ENCODE results near the gene TBXA2R.
A peak's percentile ranks its signal among the peaks of the same experiment; 100 is the strongest.
"Not testable (repeated sequence)": the region's sequence is repeated elsewhere in the genome, so short reads cannot be mapped to it uniquely, and the experiment has no call there.

Gene TBXA2R

GRCh38 chr19:3586127-3586626 lies 20.5 kb downstream of the TBXA2R start:
- peak; percentile 55 for DNase-seq (ENCODE audit: extremely low spot score)
- no peak for TF ChIP-seq FOXM1 (IDR thresholded peaks at IDR 0.05; ENCODE audit: borderline replicate concordance)
- TF ChIP-seq PKNOX1 (IDR thresholded peaks at IDR 0.05), result no peak
- no peak for TF ChIP-seq FOXA1 (IDR thresholded peaks at IDR 0.05)
- TF ChIP-seq SUZ12 (IDR thresholded peaks at IDR 0.05), result no peak
- no peak for TF ChIP-seq NFRKB (IDR thresholded peaks at IDR 0.05)
- no peak for TF ChIP-seq HDGF (IDR thresholded peaks at IDR 0.05; ENCODE audit: borderline replicate concordance)
- no peak for TF ChIP-seq ARNT (IDR thresholded peaks at IDR 0.05)
- TF ChIP-seq FOXK2 (IDR thresholded peaks at IDR 0.05), result no peak
- no peak for TF ChIP-seq TARDBP (IDR thresholded peaks at IDR 0.05)
- TF ChIP-seq CTBP1 (IDR thresholded peaks at IDR 0.05; ENCODE audit: borderline replicate concordance), result no peak
- no peak for TF ChIP-seq ZNF384 (IDR thresholded peaks at IDR 0.05)
- no peak for TF ChIP-seq SP1 (IDR thresholded peaks at IDR 0.05)
- POLR2A ChIA-PET, result interaction anchor here (1.3 kb wide), 2 partner anchors 12 to 29 kb away, joined by 4 read pairs; no protein-coding TSS in a partner anchor

GRCh38 chr19:3585301-3586126 lies 21.2 kb downstream of the TBXA2R start, which contains the start of gene GIPC3:
GIPC3 (plus strand) TSS chr19:3585478; CDS start chr19:3585598, 120 bp downstream.
- CTCF ChIA-PET, result interaction anchor here (0.9 to 1.4 kb wide), 3 partner anchors 10 to 12 kb away, joined by 4 to 7 read pairs (median 5); no protein-coding TSS in a partner anchor
- POLR2A ChIA-PET, result interaction anchor here (1.3 kb wide), 2 partner anchors 12 to 29 kb away, joined by 4 read pairs; no protein-coding TSS in a partner anchor
- no peak for DNase-seq (ENCODE audit: extremely low spot score)
- TF ChIP-seq PKNOX1 (IDR thresholded peaks at IDR 0.05) (no peak), CTBP1 (IDR thresholded peaks at IDR 0.05; ENCODE audit: borderline replicate concordance) (no peak), BHLHE40 (IDR thresholded peaks at IDR 0.05; ENCODE audit: borderline replicate concordance) (no peak), SUZ12 (IDR thresholded peaks at IDR 0.05) (no peak), NFRKB (IDR thresholded peaks at IDR 0.05) (no peak)

More at GRCh38 chr19:3586127-3586626, 20.5 kb downstream of the TBXA2R start:
- CTCF ChIA-PET, result interaction anchor here (0.9 to 1.4 kb wide), 3 partner anchors 11 to 12 kb away, joined by 4 to 7 read pairs (median 5); no protein-coding TSS in a partner anchor

- POLR2A ChIA-PET, result interaction anchor here (0.7 kb wide), 1 partner anchor 10 kb away, joined by 4 read pairs; no protein-coding TSS in a partner anchor
- DNase-seq (ENCODE audit: extremely low spot score), result not testable (repeated sequence)
- CTCF ChIA-PET, result interaction anchor here (0.6 to 0.9 kb wide), 4 partner anchors 9 to 834 kb away, joined by 3 to 8 read pairs (median 4); no protein-coding TSS in a partner anchor
Observed at GRCh38 chr19:3584036-3584802, 22.5 kb downstream of the TBXA2R start.

GRCh38 chr19:3581792-3582191 lies 24.9 kb downstream of the TBXA2R start:
- CTCF ChIA-PET; POLR2A ChIA-PET; DNase-seq (ENCODE audit: extremely low spot score): not testable (repeated sequence)

- DNase-seq (ENCODE audit: extremely low spot score), result no peak
- ChIA-PET POLR2A (no interaction called here), CTCF (no interaction called here)
- TF ChIP-seq LEF1 (IDR thresholded peaks at IDR 0.05; ENCODE audit: borderline replicate concordance), result no peak
- TF ChIP-seq HDGF (IDR thresholded peaks at IDR 0.05; ENCODE audit: borderline replicate concordance), result no peak
- no peak for TF ChIP-seq TARDBP (IDR thresholded peaks at IDR 0.05)
- TF ChIP-seq ARNT (IDR thresholded peaks at IDR 0.05), result no peak
- TF ChIP-seq ELF4 (IDR thresholded peaks at IDR 0.05), result no peak
- TF ChIP-seq FOXK2 (IDR thresholded peaks at IDR 0.05), result no peak
- TF ChIP-seq FOXM1 (IDR thresholded peaks at IDR 0.05; ENCODE audit: borderline replicate concordance), result no peak
- TF ChIP-seq FOXA1 (IDR thresholded peaks at IDR 0.05), result no peak
- TF ChIP-seq NFRKB (IDR thresholded peaks at IDR 0.05), result no peak
- no peak for TF ChIP-seq SP1 (IDR thresholded peaks at IDR 0.05)
- no peak for TF ChIP-seq ZNF384 (IDR thresholded peaks at IDR 0.05)
- no peak for TF ChIP-seq PKNOX1 (IDR thresholded peaks at IDR 0.05)
- TF ChIP-seq CTBP1 (IDR thresholded peaks at IDR 0.05; ENCODE audit: borderline replicate concordance), result no peak
- no peak for TF ChIP-seq BHLHE40 (IDR thresholded peaks at IDR 0.05; ENCODE audit: borderline replicate concordance)
- TF ChIP-seq L3MBTL2 (conservative IDR thresholded peaks at IDR 0.05), result no peak
- TF ChIP-seq SUZ12 (IDR thresholded peaks at IDR 0.05), result no peak
Observed at GRCh38 chr19:3580156-3580934, 26.3 kb downstream of the TBXA2R start.

Measured in HEK293T (cell line).